DMS153 (cell line): ENCODE measurements around the gene CGB1.

Source experiments
- DNase-seq: peaks from one replicate; lab custom pipeline; 2025; lab: John Stamatoyannopoulos, UW

CGB1 gene

DNA sequence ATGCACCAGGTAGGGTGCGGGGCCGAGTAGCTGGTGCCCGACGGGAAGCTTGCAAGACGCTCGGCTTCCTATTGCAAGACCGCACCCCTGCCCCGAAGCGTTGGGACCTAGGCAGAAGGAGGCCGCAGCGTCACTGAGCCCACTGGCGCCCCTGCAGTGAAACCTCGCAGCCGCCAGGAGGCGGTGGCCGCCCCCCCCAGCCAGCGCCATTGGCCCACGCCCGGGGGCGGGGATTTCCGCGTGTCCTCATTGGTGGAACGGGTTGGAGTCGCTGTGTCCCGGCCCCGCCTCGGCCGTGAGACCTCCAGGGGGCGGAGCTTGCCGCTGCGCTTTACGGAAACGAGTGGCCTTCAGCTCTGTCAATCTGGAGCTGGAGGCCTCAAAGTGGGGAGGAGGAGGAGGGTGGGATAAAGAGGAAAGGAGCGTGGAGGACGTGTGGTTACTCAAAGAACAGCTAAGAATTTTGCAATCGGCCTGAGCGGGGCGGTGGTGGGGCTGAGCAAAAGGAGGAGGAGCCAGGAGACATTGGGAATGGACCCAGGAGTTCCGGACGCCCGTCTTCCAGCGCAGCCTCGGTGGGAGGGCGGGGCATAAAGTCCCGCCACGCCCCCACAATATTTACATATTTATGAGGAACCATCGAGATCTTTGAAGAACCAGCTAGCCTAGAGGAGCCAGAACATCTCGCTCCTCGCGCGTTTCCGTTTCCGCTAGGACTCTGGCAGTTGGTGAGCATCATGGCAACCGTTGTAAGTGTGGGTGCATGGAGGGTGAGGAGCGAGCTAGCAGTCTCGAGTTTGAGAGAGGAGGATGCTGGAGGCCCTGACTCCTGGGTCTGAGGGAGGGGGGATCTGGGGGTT lies 43.3 kb downstream of the CGB1 start, which contains the start of the genes GYS1 and RUVBL2:
Gene GYS1 (minus strand): TSS at position 135 of the 860 bp plus-strand sequence. CDS start 197 bp downstream, outside the sequence.
Gene RUVBL2 (plus strand): TSS at position 713 of the 860 bp plus-strand sequence. CDS start 25 bp downstream, at position 738.
- peak; percentile 98 for DNase-seq

DNA sequence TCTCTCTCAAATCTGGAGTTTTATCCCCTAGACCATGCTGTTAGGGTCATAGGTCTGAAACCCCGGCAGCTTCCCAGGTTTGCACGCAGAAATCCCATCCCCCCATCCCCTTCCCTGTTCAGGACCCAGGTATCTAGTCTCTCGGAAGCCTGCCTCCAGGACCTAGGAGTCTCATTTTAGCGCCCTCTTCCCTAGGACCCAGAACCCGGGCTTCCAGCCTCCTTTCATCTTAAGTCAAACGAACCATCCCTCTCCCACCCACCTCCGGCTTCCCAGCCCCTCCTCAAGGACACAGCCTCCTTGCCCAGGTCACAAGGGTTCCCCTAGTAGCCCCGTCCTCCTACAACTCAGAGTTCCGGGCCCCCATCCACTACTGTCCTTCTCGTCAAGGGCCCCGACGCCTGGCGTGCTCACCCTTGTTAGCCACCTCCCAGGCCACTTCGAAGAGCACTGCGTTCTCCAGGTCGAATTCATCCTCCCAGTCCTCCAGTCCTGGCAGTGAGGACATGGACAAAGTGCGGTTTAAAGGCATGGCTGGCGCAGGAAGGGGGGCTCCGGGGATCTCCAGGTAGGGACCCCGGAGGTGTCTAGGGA lies 44.0 kb downstream of the CGB1 start:
- no peak for DNase-seq

DNA sequence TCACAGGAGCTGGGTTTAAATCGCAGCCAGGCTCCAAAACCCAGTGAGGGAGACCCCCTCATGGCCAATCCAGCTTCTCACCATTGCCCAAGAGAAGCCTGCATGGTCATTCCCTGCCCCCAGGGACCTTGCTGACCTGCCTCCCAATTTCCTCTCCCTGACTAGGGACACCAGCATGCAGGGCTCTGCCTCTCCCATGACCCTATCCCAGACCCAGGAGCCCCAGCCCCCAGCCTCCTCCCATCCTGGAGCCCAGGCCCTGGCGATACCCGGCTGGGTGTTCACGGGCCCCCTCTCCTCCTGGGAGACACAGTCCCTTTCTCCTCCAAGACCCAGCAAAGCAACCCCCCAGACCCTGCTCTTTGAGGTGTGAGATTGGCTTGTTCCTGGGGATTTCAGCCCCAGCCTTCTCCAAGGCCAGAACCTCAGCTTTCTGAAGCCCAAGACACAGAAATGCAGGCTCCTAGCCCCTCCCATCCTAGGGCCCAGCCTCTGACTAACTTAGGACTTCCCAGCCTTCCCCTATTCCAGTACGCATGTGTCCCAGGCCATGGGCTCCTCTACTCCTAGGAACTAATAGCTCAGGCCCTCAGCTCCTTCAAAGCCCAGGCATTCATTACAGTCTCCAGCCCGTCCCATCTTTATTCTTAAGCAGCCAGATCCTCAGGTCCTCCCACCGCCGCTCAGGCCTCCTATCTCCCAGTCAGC lies 44.7 kb downstream of the CGB1 start:
- DNase-seq: no peak

DNA sequence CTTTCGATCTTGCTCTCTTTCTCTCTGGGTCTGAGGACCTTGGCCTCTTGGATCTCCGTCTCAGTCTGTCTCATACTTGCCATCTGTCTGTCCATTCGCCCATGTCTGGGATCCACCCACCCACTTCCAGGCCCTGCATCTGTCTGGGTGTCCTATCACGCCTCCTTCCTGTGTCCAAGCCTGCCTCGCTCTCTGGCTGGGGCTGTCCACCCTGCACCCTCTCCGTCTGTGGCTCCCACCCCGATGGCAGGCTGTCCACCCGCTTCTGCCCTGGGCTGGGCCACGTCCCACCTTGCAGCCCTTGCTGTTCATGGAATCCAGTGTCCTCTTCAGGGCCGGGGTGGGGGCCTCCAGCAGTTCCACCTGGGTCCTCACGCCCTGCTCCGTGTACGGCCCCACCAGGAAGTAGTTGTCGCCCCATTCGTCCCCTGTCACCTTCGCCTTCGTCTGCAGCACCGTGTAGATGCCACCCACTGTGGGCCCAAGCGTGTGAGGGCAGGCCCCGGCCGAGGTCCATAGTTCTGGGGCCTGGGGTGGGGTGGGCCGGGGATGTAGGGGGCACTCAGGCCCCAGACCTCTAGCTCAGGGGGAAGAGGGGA lies 45.6 kb downstream of the CGB1 start:
- no peak for DNase-seq

DNA sequence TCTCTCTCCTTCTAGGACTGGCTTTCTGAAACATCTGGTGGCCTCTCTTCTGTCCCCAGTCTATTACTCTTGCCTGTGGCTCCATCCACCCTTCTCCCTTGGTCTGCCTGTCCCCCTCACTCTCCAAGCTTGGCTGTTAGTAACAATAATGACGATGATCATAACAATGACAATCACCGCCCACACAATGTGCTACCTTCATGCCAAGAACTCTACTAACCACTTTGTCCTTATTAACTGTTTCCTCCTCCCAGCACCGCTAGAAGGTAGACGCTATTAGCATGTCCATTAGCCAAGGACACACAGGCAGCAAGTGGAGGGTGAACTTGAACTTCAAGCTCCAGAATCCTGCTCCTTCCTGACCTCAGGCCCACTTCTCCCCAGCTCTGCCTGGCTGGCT lies 46.3 kb downstream of the CGB1 start:
- DNase-seq: no peak

DNA sequence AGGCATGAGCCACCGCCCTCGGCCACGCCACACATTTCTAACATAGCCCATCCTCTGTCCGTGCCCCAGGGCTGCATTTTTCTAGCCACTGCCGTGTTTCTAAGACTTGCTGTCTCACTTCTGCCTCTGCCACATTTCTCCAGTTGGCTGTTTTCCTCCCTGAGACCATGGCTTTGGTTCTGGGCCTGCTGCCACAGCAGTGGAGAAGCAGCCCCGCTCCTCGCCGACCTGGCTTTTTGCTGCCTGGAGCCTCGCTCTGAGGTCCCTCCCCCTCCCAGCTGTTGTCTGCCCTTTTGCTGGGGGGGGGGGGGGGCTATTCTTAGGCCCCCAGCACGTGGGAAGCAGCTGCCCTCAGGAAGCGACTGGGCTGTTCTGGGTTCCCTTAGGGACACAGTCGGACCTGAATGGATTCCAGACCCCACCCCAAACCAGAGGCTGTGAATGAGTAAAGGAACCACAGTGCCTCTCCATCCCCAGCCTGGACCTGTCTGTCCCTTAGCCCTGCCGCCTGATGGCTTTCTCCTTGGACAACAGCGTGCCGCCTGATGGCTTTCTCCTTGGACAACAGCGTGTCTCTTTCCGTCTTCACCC lies 46.9 kb downstream of the CGB1 start:
- DNase-seq: no peak

DNA sequence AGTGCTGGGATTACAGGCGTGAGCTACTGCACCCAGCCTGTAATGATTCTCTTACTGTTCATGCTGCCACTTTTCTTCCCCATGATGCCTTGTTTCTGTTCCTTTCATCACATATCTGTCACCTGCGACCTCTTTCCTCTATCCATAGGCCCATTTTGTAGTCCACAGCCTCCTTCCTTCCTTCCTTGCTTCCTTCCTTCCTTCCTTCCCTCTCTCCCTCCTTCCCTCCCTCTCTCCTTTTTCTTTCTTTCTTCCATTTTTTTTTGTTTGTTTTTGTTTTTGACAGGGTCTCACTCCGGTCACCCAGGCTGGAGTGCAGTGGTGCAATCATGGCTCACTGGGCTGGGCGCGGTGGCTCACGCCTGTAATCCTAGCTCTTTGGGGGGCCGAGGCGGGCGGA lies 47.8 kb downstream of the CGB1 start:
- DNase-seq: no peak

DNA sequence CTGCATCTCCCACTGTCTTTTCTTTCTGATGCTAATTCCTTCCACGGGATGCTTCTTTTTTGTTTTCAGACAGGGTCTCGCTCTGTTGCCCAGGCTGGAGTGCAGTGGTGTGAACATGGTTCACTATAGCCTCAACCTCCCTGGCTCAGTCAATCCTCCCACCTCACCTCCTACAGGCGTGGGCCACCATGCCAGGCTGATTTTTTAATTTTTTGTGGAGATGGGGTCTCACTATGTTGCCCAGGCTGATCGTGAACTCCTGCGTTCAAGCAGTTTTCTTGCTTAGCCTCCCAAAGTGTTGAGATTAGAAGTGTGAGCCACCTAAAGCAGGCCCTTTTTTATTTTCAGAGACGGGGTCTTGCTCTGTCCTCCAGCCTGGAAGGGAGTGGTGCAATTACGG lies 48.4 kb downstream of the CGB1 start:
- no peak for DNase-seq

DNA sequence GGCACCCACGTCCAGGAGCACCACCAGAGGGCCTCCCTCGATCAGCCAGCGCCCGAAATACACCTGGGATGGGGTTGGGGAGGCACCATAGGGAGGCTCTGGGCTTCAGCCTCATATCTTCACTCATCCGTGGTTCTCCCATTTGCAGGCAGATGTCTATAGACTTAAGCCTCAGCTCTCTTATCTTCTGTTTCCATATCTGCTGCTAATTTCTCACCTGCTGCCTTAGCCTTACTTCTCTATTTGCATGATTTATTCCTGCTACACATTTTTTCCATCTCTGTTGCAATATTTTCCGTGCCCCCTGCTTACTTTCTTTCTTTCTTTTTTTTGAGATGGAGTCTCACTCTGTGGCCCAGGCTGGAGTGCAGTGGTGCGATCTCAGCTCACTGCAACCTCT lies 49.4 kb downstream of the CGB1 start:
- DNase-seq: no peak

DNA sequence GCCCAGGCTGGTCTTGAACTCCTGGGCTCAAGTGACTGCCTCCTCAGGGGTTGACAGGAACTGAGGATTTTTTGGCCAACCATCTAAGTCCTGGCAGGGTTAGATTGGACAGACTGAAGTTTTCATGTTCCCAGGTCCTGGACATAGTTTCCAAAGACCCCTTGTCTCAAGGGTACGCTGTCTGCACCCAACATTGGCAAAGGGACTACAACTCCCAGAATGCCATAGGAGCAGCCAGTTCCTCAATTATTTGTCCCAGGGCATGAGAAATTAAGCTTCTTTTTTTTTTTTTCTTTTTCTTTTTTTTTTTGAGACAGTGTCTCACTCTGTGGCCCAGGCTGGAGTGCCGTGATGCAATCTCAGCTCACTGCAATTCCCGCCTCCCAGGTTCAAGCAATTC lies 50.5 kb downstream of the CGB1 start:
- DNase-seq: no peak

DNA sequence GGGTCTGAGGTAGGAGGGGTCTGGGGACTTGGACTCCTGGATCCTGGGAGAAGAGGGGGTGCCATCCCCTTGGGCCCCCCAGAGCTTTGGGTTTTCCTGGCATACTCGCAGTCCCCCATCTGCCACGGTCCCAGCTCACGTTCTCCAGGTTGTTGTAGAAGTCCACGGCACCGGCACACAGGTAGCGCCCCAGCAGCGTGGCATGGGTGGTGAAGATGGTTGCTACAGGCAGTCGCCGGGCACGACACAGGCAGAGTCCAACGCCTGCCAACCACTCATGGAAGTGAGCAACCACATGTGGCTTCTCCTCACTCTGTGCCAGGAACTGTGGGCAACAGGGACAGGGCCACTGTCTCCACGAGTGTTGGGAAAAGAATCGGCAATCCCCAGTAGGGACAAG lies 51.0 kb downstream of the CGB1 start:
- DNase-seq: no peak
